GM19467 (cell line): ENCODE data around the gene MRPL12.
"Not testable (repeated sequence)": the region's sequence is repeated elsewhere in the genome, so short reads cannot be mapped to it uniquely, and the experiment has no call there.

ENCODE experiments used
- ATAC-seq: cut with Tn5 transposase; IDR thresholded peaks from one replicate; pipeline ENCODE4 v1.9.1; 2021; ENCODE audit warnings: mild to moderate bottlenecking, moderate library complexity; ENCODE audit not compliant: unreplicated experiment

Gene MRPL12

GRCh38 chr17:81737947-81738800, 35.0 kb downstream of the MRPL12 start:
- no peak for ATAC-seq

DNA sequence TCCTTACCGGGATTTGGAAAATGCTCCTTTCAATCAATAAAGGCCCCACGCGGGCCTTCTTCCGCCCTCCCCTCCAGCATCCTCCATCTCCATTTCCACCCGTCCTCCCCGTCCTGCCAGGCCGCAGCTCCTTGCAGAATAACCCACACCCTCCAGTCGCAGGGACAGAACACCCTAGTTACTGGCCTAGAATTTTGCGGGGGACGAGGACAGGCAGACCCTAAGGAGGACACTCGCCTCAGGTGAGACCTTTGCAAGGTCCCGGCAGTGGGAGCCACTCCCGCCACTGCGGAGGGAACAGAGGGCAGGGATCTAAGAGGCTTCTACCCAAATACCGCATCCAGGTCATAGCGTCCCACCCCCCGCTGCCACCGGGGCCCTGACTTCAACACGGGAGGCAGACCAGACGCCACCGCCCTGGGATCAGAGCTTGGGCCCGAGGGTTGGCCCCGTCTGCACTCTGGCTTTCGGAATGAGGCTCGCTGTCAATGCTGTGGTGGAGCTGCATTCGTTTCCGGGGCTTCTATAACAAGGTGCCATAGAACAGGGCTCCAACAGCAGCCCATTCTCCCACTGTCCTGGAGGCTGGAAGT, 35.7 kb downstream of the MRPL12 start:
- no peak for ATAC-seq

- ATAC-seq, result not testable (repeated sequence)
These were observed 36.4 kb downstream of the MRPL12 start for GRCh38 chr17:81739593-81739992.

GRCh38 chr17:81740395-81740961, 37.3 kb downstream of the MRPL12 start:
- ATAC-seq, result no peak

- ATAC-seq, result no peak
These were observed 38.0 kb downstream of the MRPL12 start for GRCh38 chr17:81741049-81741593.

GRCh38 chr17:81741594-81742452, 38.7 kb downstream of the MRPL12 start:
- no peak for ATAC-seq
